ENCODE data around the gene RBBP8.
A peak's percentile ranks its signal among the peaks of the same experiment; 100 is the strongest.
"Not testable (repeated sequence)": the region's sequence is repeated elsewhere in the genome, so short reads cannot be mapped to it uniquely, and the experiment has no call there.

RBBP8 gene

GRCh38 chr18:22933206-22933965, at the start of gene RBBP8:
Gene RBBP8 (plus strand): TSS chr18:22933328. CDS start chr18:22936852, 3,524 bp downstream.
- H3K27me3 ChIP-seq (replicated peaks; ENCODE audit: control insufficient read depth, insufficient read depth, low read length): no peaks in the 10 kb centered on the region
- H3K4me3 ChIP-seq (ENCODE audit: low read length): peak within 1 kb of the TSS; percentile 98
- H3K9me3 ChIP-seq (ENCODE audit: control insufficient read depth, low read length): no peaks in the 10 kb centered on the region
- peaks cover 11% of the 10 kb centered on the region for H3K4me1 ChIP-seq (ENCODE audit: control insufficient read depth, insufficient read depth, low read length)
- H3K36me3 ChIP-seq (ENCODE audit: control insufficient read depth, insufficient read depth, low read length, severe bottlenecking): peaks cover 1% of the 10 kb centered on the region
- peak; percentile 96 for DNase-seq (ENCODE audit: low read depth)
- peak within 1 kb of the TSS; percentile 97 for H3K9ac ChIP-seq (ENCODE audit: low read length)

DNA sequence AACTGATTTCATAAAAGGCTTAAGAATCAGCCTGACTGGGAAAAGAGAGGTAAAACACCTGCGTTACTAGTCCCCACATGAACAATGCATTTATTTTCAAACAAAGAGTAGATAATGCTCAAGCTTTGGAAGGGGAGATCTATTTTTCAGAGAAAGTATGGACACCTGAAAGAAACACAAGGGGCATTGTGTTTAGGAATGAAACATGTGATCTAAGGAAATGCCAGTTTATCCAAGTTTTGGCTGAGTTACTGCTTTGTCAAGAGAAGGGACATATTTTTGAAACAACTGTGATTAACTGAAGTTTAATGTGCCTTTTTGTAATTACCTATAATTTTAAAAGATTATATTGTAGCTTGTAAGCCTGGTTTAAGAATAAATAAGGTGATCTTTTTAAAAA, 49.3 kb upstream of the RBBP8 start:
- Histone ChIP-seq H3K4me3 (ENCODE audit: low read length) (no peak overlapping the region), H3K27me3 (replicated peaks; ENCODE audit: control insufficient read depth, insufficient read depth, low read length) (no peaks in the 10 kb centered on the region)
- DNase-seq (ENCODE audit: low read depth): no peak

DNA sequence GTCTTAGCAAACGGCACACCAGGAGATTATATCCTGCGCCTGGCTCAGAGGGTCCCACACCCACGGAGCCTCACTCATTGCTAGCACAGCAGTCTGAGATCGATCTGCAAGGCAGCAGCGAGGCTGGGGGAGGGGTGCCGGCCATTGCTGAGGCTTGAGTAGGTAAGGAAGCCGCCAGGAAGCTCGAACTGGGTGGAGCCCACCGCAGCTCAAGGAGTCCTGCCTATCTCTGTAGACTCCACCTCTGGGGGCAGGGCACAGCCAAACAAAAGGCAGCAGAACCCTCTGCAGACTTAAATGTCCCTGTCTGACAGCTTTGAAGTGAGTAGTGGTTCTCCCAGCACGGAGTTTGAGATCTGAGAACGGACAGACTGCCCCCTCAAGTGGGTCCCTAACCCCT, 47.4 kb upstream of the RBBP8 start:
- not testable (repeated sequence) for H3K27me3 ChIP-seq (replicated peaks; ENCODE audit: control insufficient read depth, insufficient read depth, low read length); H3K4me3 ChIP-seq (ENCODE audit: low read length); H3K9ac ChIP-seq (ENCODE audit: low read length); DNase-seq (ENCODE audit: low read depth); H3K4me1 ChIP-seq (ENCODE audit: control insufficient read depth, insufficient read depth, low read length); H3K36me3 ChIP-seq (ENCODE audit: control insufficient read depth, insufficient read depth, low read length, severe bottlenecking); H3K9me3 ChIP-seq (ENCODE audit: control insufficient read depth, low read length)

More for the DNA sequence above, 49.3 kb upstream of the RBBP8 start:
- Histone ChIP-seq H3K9ac (ENCODE audit: low read length) (no peak overlapping the region), H3K36me3 (ENCODE audit: control insufficient read depth, insufficient read depth, low read length, severe bottlenecking) (no peaks in the 10 kb centered on the region), H3K4me1 (ENCODE audit: control insufficient read depth, insufficient read depth, low read length) (peaks cover 6% of the 10 kb centered on the region), H3K9me3 (ENCODE audit: control insufficient read depth, low read length) (no peaks in the 10 kb centered on the region)

- Histone ChIP-seq H3K27me3 (replicated peaks; ENCODE audit: control insufficient read depth, insufficient read depth, low read length) (no peaks in the 10 kb centered on the region), H3K9ac (ENCODE audit: low read length) (no peak overlapping the region), H3K4me1 (ENCODE audit: control insufficient read depth, insufficient read depth, low read length) (no peaks in the 10 kb centered on the region), H3K36me3 (ENCODE audit: control insufficient read depth, insufficient read depth, low read length, severe bottlenecking) (no peaks in the 10 kb centered on the region), H3K9me3 (ENCODE audit: control insufficient read depth, low read length) (no peaks in the 10 kb centered on the region), H3K4me3 (ENCODE audit: low read length) (no peak overlapping the region)
- DNase-seq (ENCODE audit: low read depth): no peak
Measured at GRCh38 chr18:22899421-22899820, 33.7 kb upstream of the RBBP8 start.

DNA sequence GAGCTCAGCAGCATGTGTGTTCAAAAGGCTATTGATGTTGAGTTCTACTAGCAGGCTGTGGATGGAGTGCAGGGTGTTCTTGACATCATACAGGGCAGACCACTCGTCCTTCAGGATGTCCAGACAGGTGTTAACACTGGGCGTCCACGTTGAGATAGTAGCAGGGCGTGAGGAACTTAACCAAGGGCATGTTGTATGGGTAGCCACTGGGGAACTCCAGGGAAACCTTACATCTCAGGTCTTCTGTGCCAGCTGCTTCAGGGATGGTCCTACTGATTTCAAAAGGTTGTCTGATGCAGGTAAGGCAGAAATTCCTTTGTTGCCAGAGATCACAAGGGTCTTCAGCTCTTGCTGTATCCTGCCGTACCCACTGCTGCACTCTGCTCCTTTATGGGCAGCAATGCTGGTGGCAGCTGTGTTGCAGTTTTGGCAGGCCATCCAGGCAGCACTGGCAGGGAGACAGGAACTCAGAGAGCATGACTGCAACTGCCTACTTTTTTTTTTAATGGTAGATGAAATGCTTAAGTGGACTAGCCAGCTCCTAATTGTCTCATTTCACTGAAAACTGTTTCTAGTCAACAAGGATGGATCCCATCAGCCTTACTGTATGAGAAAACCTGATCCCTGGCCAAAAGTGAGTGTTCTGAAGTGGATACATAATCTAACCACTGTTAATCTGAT, 32.4 kb upstream of the RBBP8 start:
- H3K9me3 ChIP-seq (ENCODE audit: control insufficient read depth, low read length): no peaks in the 10 kb centered on the region
- no peak overlapping the region for H3K9ac ChIP-seq (ENCODE audit: low read length)
- DNase-seq (ENCODE audit: low read depth): peak; percentile 30
- H3K36me3 ChIP-seq (ENCODE audit: control insufficient read depth, insufficient read depth, low read length, severe bottlenecking): no peaks in the 10 kb centered on the region
- no peaks in the 10 kb centered on the region for H3K27me3 ChIP-seq (replicated peaks; ENCODE audit: control insufficient read depth, insufficient read depth, low read length)
- no peak overlapping the region for H3K4me3 ChIP-seq (ENCODE audit: low read length)
- H3K4me1 ChIP-seq (ENCODE audit: control insufficient read depth, insufficient read depth, low read length): no peaks in the 10 kb centered on the region

- H3K4me3 ChIP-seq (ENCODE audit: low read length): no peak overlapping the region
- no peak for DNase-seq (ENCODE audit: low read depth)
- no peaks in the 10 kb centered on the region for H3K27me3 ChIP-seq (replicated peaks; ENCODE audit: control insufficient read depth, insufficient read depth, low read length)
- H3K4me1 ChIP-seq (ENCODE audit: control insufficient read depth, insufficient read depth, low read length): no peaks in the 10 kb centered on the region
- H3K9ac ChIP-seq (ENCODE audit: low read length): no peak overlapping the region
- no peaks in the 10 kb centered on the region for H3K9me3 ChIP-seq (ENCODE audit: control insufficient read depth, low read length)
- H3K36me3 ChIP-seq (ENCODE audit: control insufficient read depth, insufficient read depth, low read length, severe bottlenecking): no peaks in the 10 kb centered on the region
Measured at GRCh38 chr18:22902093-22902492, 31.0 kb upstream of the RBBP8 start.

- H3K27me3 ChIP-seq (replicated peaks; ENCODE audit: control insufficient read depth, insufficient read depth, low read length); H3K9ac ChIP-seq (ENCODE audit: low read length); H3K9me3 ChIP-seq (ENCODE audit: control insufficient read depth, low read length); H3K36me3 ChIP-seq (ENCODE audit: control insufficient read depth, insufficient read depth, low read length, severe bottlenecking); H3K4me1 ChIP-seq (ENCODE audit: control insufficient read depth, insufficient read depth, low read length); H3K4me3 ChIP-seq (ENCODE audit: low read length); DNase-seq (ENCODE audit: low read depth): not testable (repeated sequence)
Measured at GRCh38 chr18:22903248-22903647, 29.9 kb upstream of the RBBP8 start.

DNA sequence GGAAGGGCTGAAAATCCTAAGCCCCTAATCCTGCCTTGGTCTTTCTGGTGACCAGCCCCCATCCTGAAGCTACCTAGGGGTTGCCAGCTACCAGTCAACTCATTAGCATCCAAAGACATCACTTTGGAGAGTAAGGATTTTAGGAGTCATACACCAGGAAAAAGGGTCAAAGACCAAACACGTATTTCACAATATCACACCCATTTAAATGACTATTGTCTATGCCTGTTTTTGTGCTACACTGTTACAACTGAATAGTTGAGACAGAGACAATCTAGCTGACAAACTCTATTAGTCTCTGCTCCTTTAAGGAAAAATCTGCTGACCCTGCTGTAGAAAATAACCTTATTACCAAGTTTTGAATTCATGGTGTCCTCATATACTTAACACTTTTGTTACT, 21.0 kb upstream of the RBBP8 start:
- no peak overlapping the region for H3K4me3 ChIP-seq (ENCODE audit: low read length)
- H3K9me3 ChIP-seq (ENCODE audit: control insufficient read depth, low read length): no peaks in the 10 kb centered on the region
- no peak overlapping the region for H3K9ac ChIP-seq (ENCODE audit: low read length)
- H3K27me3 ChIP-seq (replicated peaks; ENCODE audit: control insufficient read depth, insufficient read depth, low read length): no peaks in the 10 kb centered on the region
- peaks cover 14% of the 10 kb centered on the region for H3K4me1 ChIP-seq (ENCODE audit: control insufficient read depth, insufficient read depth, low read length)
- DNase-seq (ENCODE audit: low read depth): no peak
- no peaks in the 10 kb centered on the region for H3K36me3 ChIP-seq (ENCODE audit: control insufficient read depth, insufficient read depth, low read length, severe bottlenecking)

GRCh38 chr18:22912835-22913234, 20.3 kb upstream of the RBBP8 start:
- Histone ChIP-seq H3K4me3 (ENCODE audit: low read length) (no peak overlapping the region), H3K36me3 (ENCODE audit: control insufficient read depth, insufficient read depth, low read length, severe bottlenecking) (no peaks in the 10 kb centered on the region), H3K4me1 (ENCODE audit: control insufficient read depth, insufficient read depth, low read length) (peaks cover 14% of the 10 kb centered on the region), H3K27me3 (replicated peaks; ENCODE audit: control insufficient read depth, insufficient read depth, low read length) (no peaks in the 10 kb centered on the region), H3K9ac (ENCODE audit: low read length) (peak overlapping the region; percentile 13), H3K9me3 (ENCODE audit: control insufficient read depth, low read length) (no peaks in the 10 kb centered on the region)
- peak; percentile 50 for DNase-seq (ENCODE audit: low read depth)

DNA sequence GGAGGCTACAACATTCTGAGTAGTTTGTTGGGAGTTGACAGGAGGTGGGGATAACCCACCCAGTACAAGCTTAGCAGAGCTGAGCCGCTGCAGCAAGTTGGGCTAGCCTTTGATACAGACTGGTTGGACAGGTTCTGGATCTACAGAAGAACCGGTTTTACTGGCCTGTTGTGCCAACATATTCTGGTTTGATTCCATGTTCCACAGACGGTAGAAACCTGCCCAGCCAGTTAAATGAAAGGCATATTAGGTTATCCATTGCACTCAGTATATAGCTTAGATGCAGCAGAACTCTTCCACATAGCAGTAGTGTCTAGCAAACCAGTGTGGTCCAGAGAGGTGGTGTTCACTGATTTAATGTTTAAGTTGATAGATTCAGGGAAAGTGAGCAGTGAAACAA, 19.3 kb upstream of the RBBP8 start:
- Histone ChIP-seq H3K4me3 (ENCODE audit: low read length) (no peak overlapping the region), H3K4me1 (ENCODE audit: control insufficient read depth, insufficient read depth, low read length) (peaks cover 14% of the 10 kb centered on the region), H3K9me3 (ENCODE audit: control insufficient read depth, low read length) (no peaks in the 10 kb centered on the region), H3K36me3 (ENCODE audit: control insufficient read depth, insufficient read depth, low read length, severe bottlenecking) (no peaks in the 10 kb centered on the region), H3K27me3 (replicated peaks; ENCODE audit: control insufficient read depth, insufficient read depth, low read length) (no peaks in the 10 kb centered on the region), H3K9ac (ENCODE audit: low read length) (no peak overlapping the region)
- no peak for DNase-seq (ENCODE audit: low read depth)

- DNase-seq (ENCODE audit: low read depth): no peak
- H3K9me3 ChIP-seq (ENCODE audit: control insufficient read depth, low read length): no peaks in the 10 kb centered on the region
- peaks cover 14% of the 10 kb centered on the region for H3K4me1 ChIP-seq (ENCODE audit: control insufficient read depth, insufficient read depth, low read length)
- no peaks in the 10 kb centered on the region for H3K27me3 ChIP-seq (replicated peaks; ENCODE audit: control insufficient read depth, insufficient read depth, low read length)
- H3K9ac ChIP-seq (ENCODE audit: low read length): no peak overlapping the region
- H3K4me3 ChIP-seq (ENCODE audit: low read length): no peak overlapping the region
- no peaks in the 10 kb centered on the region for H3K36me3 ChIP-seq (ENCODE audit: control insufficient read depth, insufficient read depth, low read length, severe bottlenecking)
Measured at GRCh38 chr18:22914633-22915032, 18.5 kb upstream of the RBBP8 start.
